Anterior cingulate cortex (tissue), 58 donors: ENCODE measurements around the gene C17orf78.
"Not testable (repeated sequence)": the region's sequence is repeated elsewhere in the genome, so short reads cannot be mapped to it uniquely, and the experiment has no call there.

Experiments used
- DNase-seq, 58 donors: peaks; one replicate each; lab custom pipeline; 2025; lab: John Stamatoyannopoulos, UW

C17orf78 gene

DNA sequence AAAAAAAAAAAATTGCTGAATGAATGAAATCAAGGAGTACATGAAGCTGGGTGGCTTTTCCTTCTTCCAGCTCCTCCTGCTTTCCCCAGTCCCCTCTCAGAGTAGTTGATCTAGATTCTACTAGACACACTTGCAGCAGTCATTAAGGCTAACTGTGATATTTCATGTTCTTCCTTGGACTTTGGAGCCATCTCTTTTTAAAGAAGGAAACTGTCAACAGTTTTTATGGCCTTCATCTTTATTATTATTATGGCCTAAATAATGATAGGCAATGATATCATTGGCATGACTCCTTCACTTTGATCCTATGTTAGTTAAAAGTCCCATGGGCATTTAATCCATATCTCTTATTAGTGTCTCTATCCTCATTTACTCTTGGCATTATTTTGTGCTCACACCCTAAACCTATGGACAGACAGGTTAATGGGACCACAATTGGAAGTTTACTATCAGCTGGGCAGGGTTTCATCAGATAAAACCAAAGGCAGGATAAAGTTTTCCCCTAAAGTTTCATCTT lies 9.7 kb downstream of the C17orf78 start:
- no peak for DNase-seq

DNA sequence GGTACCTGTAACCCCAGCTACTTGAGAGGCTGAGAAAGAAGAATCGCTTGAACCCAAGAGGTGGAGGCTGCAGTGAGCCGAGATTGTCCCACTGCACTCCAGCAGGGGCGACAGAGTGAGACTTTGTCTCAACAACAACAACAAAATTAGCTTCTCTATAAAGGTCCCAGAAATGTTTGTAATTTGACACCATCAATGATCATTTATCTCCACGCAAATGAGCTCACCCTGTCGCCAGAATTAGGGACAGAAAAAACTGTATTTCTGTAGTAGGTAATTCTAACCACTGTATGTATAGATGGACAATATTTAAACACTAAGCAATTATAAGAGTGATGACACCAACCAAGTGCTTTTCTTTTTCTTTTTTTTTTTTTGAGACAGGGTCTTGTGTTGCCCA lies 10.7 kb downstream of the C17orf78 start:
- no peak for DNase-seq

DNA sequence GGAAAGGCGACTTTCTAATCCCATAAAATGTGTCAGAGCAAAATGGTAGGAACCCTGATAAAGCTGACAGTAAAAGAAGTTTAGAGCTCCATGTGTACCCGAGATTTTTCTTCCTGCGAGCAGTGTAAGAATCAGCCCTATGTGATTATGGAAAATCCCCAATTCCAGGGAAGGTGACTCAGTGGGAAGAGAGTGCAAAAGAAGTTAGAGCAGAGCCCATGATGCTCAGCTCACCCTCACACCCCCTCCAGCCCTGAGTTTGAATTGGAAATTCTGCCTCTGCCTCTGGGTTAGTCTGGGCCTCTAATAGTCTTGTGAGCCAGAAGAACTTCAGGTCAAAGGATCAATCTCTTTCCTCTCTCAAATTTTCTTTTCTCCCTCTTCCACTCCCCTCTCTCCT lies 12.5 kb downstream of the C17orf78 start:
- no peak for DNase-seq

DNA sequence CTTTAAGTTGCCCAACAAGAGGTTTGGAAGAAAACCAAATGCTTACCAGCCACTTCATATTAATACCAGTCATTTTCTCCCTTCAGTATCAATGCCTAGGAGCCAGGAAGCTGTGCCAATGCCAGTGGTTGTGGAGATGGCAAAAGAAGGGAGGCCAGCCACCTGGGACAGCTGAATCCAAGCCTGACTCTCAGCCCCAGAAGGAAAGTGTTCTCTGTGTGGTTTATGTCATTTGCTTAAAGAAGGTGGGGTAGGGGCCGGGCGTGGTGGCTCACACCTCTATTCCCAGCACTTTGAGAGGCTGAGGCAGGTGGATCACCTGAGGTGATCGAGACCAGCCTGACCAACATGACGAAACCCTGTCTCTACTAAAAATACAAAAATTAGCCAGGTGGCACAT lies 13.4 kb downstream of the C17orf78 start:
- no peak for DNase-seq

DNA sequence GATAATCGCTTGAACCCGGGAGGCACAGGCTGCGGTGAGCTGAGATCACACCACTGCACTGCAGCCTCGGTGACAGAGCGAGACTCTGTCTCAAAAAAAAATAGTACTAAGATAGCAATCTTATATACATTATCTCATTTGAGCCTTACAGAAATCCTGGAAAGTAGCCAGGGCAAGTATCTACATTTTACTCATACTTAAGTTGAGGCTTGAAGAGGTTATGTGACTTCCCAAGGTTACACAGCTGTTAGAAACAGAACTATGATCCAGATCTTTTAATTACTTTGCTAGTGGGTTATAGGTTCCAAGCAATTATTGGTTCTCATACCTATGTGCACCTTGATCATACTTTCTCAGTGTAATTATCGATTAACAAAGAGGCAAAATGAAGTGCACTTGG lies 15.4 kb downstream of the C17orf78 start:
- DNase-seq = no peak

DNA sequence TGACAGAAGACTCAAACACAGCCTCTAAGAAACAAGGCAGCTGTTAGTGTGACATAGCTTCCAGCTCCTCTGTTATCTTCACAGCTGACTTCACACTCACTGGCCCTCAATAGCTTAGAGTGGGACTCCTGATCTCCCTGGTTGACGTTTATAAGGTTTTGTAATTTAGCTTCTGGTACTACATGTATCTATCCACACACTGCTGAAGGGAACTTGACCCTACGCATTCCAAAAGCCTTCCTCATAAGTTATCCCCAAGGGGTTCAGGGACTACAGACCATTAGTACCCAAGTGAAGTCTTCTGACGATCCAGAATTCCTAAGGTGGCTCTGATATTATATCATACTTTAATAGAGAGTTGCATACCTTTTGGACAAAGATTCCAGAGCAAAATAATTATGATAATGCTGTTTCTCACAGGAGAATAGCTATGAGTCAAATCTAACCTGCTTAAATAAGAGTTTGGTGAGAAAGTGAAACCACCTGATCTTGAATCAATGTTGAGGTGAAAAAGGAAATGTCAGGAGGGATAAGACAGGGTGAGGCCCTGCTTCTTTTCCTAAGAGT lies 16.3 kb downstream of the C17orf78 start:
- no peak for DNase-seq

DNA sequence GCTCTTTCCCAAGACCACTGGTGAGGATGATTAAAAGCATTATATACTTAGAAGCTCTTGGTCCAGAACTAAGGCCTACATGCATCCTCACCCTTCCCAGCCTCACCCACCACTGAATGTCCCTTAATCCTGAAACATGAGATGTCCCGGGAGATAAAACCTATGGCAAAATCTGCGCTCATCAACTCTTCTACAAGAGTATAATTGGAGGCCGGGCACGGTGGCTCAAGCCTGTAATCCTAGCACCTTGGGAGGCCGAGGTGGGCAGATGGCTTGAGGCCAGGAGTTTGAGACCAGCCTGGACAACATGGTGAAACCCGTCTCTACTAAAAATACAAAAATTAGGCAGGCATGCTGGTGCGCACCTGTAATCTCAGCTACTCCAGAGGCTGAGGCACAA lies 17.6 kb downstream of the C17orf78 start:
- DNase-seq = no peak

DNA sequence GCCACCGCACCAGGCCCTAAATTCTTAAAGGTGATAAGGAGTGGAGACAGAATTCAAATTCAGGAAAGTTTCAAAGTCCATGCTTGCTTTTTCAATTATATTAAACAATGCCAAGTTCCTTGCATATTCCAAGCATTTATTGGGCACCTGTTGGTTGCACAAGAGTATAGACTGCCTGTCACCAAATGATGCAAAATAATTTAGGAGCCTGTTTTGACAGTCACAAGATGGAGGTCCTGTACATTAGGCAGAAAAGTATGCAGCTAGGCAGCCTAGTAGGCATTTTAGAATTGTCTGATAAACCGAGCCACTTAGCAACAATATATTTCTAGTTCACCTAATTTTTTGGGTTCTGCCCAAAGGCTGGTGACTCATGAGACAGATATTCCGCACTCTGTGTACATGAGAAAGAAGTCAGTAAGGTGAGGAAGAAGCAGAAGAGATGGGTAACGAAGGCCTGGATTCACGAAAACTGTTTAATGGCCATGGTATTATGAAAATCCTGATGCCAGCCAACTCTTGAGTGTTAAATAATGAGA lies 23.5 kb downstream of the C17orf78 start:
- DNase-seq = no peak

DNA sequence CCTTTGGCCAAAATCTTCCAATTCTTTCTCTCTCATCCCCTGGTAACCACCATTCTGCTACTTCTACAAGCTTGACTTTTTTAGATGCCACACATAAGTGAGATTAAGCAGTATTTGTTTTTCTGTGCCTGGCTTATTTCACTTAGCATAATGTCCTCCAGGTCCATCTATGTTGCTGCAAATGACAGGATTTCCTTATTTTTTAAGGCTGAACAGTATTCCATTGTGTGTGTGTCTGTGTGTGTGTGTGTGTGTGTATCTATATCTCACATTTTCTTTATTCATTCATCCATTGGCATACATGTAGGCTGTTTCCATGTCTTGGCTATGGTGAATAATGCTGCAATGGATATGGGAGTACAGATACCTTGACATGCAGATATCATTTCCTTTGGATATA lies 24.7 kb downstream of the C17orf78 start:
- no peak for DNase-seq

DNA sequence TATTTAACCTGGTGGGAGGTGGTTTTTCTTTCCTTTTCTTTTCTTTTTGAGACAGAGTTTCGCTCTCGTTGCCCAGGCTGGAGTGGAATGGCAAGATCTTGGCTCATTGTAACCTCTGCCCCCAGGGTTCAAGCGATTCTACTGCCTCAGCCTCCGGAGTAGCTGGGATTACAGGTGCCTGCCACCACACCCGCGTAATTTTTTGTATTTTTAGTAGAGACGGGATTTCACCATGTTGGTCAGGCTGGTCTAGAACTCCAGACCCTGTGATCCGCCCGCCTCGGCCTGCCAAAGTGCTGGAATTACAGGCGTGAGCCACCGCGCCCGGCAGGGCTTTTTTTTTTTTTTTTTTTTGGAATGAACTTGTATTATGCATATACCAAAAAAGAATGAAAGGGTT lies 29.7 kb downstream of the C17orf78 start:
- DNase-seq = not testable (repeated sequence)

DNA sequence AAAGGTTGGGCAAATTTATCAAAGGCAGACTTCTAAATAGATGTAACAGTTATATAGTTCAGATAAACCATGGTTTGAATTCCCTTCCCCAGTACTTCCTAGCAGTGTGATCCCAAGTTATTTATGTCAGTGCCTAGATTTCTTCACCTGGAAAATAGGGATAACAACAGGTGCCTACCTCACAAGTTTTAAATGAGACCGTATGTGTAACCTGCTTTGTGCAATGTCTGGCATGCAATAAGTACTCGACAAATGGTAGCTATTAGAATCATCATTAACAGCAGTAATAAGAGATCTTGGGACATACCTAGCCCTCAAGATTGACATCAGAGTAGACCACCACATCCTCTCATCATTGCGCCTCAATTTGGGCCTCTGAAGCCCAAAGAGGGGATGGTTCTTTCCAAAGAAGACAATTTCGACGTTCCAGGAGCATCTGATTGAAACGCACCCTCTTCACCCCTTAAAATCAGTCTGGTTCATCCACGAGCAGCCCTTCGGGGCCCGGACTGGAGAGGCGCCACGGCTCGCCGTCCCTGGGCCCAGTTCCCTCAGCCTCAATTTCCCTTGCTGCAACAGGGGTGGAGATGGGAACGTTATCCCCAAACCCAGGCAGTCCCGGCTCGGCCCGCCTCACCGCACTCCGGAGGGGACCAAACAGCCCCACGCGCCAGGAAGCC lies 30.3 kb downstream of the C17orf78 start:
- peak in 3 of 58 donors; percentile 13 to 42 (median 27) for DNase-seq

DNA sequence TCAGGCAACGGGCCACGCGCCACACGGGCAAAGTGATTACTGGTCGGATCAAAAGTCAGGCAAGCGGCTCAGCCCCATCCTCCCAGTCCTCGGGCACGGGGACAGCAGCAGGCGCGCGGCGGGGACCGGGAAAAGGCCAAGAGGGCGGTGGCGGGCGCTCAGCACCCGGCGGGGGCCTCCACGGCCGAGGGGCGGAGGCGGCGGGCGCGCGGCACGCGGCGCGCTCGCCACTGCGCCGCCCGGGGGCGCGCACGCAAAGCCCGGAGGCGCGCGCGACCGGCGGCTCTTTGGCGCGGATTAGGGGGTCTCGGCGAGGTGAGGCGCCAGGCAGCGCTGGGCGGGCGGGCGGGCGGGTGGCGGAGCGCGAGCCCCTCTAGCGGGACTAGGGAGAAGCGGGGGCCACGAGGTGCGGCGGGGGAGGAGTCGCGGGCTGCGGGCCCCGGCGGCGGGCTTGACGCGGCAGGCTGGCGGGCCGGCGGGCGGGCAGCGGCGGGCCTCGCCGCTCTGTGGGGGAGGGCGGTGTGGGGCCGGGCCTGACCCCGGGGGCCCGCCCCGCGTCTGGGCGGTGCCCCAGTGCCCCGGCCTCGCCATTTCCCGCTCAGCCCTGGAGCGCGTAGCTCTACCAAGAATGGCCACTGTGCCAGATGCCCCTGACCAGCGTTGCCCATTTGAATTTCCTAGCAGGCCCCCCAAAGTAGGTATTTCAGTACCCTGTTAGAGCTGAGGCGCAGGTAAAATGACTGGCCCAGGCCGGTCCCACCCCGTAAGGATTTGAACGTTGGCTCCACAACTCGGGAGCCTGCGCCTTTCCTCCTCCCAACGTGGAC lies 31.1 kb downstream of the C17orf78 start, which contains the start of the genes ACACA and TADA2A:
Gene ACACA (minus strand): TSS at position 202 of the 827 bp plus-strand sequence. CDS start 537 bp downstream, outside the sequence.
Gene TADA2A (plus strand): TSS at position 252 of the 827 bp plus-strand sequence. CDS start 4,480 bp downstream, outside the sequence.
- peak in 56 of 58 donors; percentile 27 to 86 (median 66) for DNase-seq

DNA sequence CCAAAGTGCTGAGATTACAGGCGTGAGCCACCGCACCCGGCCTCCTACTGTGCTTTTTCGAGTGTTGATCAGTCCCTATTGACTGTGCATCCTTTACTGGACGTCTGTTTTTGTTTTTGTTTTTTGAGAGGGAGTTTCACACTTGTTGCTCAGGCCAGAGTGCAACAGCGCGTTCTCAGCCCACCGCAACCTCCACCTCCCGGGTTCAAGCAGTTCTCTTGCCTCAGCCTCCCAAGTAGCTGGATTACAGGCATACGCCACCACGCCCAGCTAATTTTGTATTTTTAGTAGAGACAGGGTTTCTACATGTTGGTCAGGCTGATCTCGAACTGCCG lies 32.3 kb downstream of the C17orf78 start:
- DNase-seq = not testable (repeated sequence)

DNA sequence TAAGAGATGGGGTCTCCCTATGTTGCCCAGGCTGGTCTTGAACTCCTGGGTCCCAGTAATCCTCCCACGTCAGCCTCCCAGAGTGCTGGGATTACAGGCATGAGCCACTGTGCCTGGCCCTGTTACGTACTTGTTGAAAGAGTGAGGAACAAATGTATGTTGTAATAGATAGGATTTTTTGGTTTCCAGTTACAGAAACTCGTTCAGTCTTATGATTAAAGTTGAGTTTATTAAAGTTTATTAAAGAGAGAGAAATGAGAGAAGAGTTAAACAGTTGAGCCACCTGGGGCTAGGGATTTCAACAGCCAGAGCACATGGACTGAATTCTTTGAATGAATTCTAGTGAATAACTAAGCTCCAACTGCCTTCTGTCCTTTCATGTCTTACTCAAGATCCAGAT lies 34.6 kb downstream of the C17orf78 start:
- no peak for DNase-seq

DNA sequence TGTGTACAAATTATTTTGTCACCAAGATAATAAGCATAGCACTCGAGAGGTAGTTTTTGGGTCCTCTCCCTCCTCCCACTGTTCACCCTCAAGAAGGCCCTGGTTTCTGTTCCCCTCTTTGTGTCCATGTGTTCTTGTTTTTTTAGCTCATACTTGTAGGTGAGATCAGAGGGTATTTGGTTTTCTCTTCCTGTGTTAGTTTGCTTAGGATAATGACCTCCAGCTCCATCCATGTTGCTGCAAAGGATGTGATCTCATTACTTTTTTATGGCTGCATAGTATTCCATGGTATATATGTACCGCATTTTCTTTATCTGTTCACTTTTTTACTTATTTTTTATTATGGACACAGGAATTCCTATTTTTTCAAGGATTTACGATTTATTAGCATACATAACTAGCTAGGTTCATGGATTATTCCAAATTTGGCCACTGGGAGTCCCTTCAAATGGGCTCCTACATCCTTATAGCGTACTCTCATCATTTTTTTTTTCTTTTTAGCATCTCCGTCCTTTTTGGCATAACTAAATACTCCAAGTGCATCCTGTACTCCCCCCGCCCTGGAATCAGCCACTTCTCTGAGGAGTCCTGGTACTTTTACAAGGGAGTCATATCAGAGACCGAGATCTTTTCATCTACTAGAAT lies 38.2 kb downstream of the C17orf78 start:
- DNase-seq = no peak

DNA sequence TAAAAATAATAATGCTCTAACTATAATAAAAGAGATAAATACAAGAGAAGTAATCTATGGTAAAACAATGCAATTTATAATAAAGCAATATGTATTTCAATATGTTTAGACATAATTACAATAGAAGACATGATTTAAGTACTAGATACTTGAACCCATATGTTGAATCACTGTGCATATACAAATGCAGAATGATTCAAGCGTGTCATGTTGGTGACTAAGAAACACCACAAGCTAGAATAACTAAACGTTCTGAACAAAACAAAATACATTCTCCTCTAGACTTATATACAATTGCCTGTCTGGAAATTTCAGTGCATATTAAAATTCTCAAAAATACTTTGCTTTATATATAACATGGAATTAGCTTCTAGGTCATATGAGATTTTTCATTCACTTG lies 42.1 kb downstream of the C17orf78 start:
- no peak for DNase-seq

DNA sequence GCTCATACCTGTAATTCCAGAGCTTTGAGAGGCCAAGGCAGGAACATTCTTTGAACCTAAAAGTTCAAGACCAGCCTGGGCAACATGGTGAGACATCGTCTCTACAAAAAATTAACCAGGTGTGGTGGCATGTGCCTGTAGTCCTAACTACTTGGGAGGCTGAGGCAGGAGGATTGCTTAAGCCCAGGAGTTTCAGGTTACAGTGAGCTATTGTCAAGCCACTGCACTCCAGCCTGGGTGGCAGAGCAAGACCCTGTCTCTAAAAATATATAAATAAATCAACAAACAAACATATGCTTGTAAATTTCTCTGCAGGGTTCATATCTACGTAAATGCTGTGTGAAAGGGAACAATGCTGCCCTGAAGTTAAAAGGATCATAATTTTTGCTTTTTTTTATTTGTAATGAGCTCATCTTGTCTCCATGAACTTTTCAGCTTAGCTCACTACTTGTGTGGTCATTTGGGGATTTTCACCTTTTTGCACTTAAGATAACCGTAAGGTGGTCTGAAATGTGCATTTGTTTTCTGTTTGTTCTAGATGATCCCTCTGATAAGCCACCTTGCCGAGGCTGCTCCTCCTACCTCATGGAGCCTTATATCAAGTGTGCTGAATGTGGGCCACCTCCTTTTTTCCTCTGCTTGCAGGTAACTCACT lies 47.3 kb downstream of the C17orf78 start:
- no peak for DNase-seq

DNA sequence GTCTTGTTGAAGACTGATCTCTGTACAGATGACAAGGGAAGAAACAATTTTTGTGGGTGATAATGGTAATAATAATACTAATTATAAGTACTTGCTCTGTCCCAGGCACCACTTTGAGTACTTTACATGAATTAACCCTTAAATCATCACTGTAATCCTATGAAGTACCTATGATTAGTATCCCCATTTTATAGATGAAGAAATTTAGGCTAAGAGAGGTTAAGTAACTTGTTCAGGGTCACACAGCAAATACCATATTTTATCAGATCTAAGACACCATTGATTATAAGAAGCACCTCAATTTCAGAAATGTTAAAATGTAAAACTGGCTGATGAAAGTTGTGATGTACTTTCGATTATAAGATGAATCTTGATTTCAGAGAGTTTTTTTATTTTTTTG lies 49.5 kb downstream of the C17orf78 start:
- no peak for DNase-seq

DNA sequence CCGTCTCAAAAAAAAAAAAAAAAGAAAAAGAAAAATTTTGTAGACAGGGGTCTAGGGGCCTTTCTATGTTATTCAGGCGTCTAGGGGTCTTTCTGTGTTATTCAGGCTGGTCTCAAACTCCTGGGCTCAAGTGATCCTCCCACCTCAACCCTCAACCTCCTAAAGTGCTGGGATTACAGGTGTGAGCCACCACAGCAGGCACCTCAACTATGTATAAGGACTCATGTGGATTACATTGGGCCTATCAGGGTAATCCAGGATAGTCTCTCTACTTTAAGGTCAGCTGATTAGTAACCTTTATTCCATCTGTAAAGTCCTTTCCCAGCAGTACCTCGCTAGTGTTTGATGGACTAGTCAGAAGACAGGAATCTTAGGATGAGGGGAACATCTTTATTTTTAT lies 53.3 kb downstream of the C17orf78 start:
- DNase-seq = no peak

DNA sequence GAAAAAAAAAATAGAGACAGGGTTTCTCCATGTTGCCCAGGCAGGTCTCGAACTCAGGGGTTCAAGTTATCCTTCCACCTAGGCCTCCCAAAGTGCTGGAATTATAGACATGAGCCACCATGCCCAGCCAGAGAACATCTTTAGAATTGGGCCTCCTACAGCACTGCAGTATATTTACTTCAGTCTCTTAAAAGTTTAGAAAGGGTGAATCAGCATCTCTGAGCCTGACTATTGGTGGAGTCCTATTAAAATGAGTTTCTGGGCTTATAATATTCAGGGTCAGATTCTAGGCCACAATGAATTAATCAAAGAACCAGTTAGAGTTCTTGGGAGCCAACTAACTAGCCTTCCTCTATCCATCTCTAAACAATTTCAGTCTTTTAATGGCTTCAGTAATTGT lies 53.7 kb downstream of the C17orf78 start:
- no peak for DNase-seq
